HepG2 (cell line): ENCODE data around the gene GGA3. TPM values are rescaled to one million over a fixed set of nuclear protein-coding genes. Genes with fewer than 3 reads are reported as not detected.

Source experiments
- ARNT2 ChIP-seq: sonication (generic); formaldehyde crosslinking; IDR thresholded peaks from 2 replicates; pipeline ENCODE4 v1.8.0; 2022; ENCODE audit warnings: mild to moderate bottlenecking, low read depth, missing genetic modification reagents, moderate library complexity
- EED ChIP-seq: sonication (generic); formaldehyde crosslinking; IDR thresholded peaks from 2 replicates; pipeline ENCODE4 v1.5.0; 2020; ENCODE audit warnings: mild to moderate bottlenecking, missing genetic modification reagents
- ESRRA ChIP-seq: sonication (generic); formaldehyde crosslinking; IDR thresholded peaks from 2 replicates; pipeline ENCODE4 v1.5.1; 2020; ENCODE audit warnings: mild to moderate bottlenecking, low read depth, missing genetic modification reagents
- FOXP4 ChIP-seq: sonication (generic); formaldehyde crosslinking; IDR thresholded peaks from 2 replicates; pipeline ENCODE4 v1.4.0; 2020; ENCODE audit warnings: missing genetic modification reagents
- HNF4A ChIP-seq: sonication (generic); formaldehyde crosslinking; IDR thresholded peaks from 2 replicates; pipeline ENCODE4 v1.4.0; 2020; ENCODE audit warnings: missing genetic modification reagents
- MATR3 ChIP-seq: sonication (generic); formaldehyde crosslinking; IDR thresholded peaks from 2 replicates; pipeline ENCODE4 v1.4.0; 2020; ENCODE audit warnings: missing genetic modification reagents
- MTF1 ChIP-seq: sonication (generic); formaldehyde crosslinking; IDR thresholded peaks from 2 replicates; pipeline ENCODE4 v1.5.0; 2020; ENCODE audit warnings: missing genetic modification reagents
- NCOR1 ChIP-seq: fragments of 200-600 bp; sonication (generic); IDR thresholded peaks from 2 replicates; pipeline ENCODE4 v1.7.0; 2017; ENCODE audit warnings: antibody characterized with exemption, low read length, borderline replicate concordance
- RFX5 ChIP-seq: IDR thresholded peaks from 2 replicates; pipeline ENCODE4 v1.6.1; 2011; ENCODE audit warnings: low read depth, low read length, improper control_type of control experiment
- ZMYM4 ChIP-seq: sonication (generic); formaldehyde crosslinking; IDR thresholded peaks from 2 replicates; pipeline ENCODE4 v1.8.1; 2023; ENCODE audit warnings: mild to moderate bottlenecking, missing genetic modification reagents
- ZNF121 ChIP-seq: sonication (generic); formaldehyde crosslinking; IDR thresholded peaks from 2 replicates; pipeline ENCODE4 v1.5.0; 2020; ENCODE audit warnings: mild to moderate bottlenecking, missing genetic modification reagents
- ZNF703 ChIP-seq: sonication (generic); formaldehyde crosslinking; IDR thresholded peaks from 2 replicates; pipeline ENCODE4 v1.5.1; 2020; ENCODE audit warnings: missing genetic modification reagents, mild to moderate bottlenecking, moderate library complexity, borderline replicate concordance
- ZNF83 ChIP-seq: sonication (generic); formaldehyde crosslinking; IDR thresholded peaks from 2 replicates; pipeline ENCODE4 v1.4.0; 2020; ENCODE audit warnings: missing genetic modification reagents, mild to moderate bottlenecking, borderline replicate concordance
- polyA plus RNA-seq, 8 experiments: library from polyadenylated mRNA; depleted of rRNA in 3 of 8; stranded (reverse) in 7 of 8; unstranded in 1 of 8; fragments of >200 nt; fragmentation: Illumina TruSeq in 4 of 8; extraction: Trizol in 4 of 8; gene quantifications; 2 replicates each; pipeline versions ENCODE4 v1.2.1 to v1.2.3, GENCODE V29; 2011 to 2016; ENCODE audit warnings: low read depth in 4 of 8, missing spikeins in 1 of 8, mixed read lengths in 1 of 8; ENCODE audit not compliant: insufficient read depth in 1 of 8
- total RNA-seq, 5 experiments: library from RNA; depleted of rRNA; stranded (reverse); fragments of >200 nt; fragmentation: Illumina TruSeq; extraction: Trizol; gene quantifications; 2 replicates each; pipeline ENCODE4 v1.2.3, GENCODE V29; 2016; ENCODE audit warnings: low read depth in 1 of 5
- TF ChIP-seq, protein P1 (sequence below): sonication (generic); formaldehyde crosslinking; IDR thresholded peaks from 2 replicates; pipeline ENCODE4 v1.4.0; 2020; ENCODE audit warnings: mild to moderate bottlenecking, missing genetic modification reagents
- TF ChIP-seq, protein P2 (sequence below): sonication (generic); formaldehyde crosslinking; IDR thresholded peaks from 2 replicates; pipeline ENCODE4 v1.5.0; 2020; ENCODE audit warnings: missing genetic modification reagents, mild to moderate bottlenecking, borderline replicate concordance

The GGA3 gene
- total and polyA plus RNA-seq, 2 of the 13 experiments (the other 11 are each of a cell fraction or from before 2014, with no cell fraction given): 28.4 to 43.7 TPM

GRCh38 chr17:75267411-75268232, 6.2 kb upstream of the GGA3 start (continued):
- TF ChIP-seq, protein P1, sequence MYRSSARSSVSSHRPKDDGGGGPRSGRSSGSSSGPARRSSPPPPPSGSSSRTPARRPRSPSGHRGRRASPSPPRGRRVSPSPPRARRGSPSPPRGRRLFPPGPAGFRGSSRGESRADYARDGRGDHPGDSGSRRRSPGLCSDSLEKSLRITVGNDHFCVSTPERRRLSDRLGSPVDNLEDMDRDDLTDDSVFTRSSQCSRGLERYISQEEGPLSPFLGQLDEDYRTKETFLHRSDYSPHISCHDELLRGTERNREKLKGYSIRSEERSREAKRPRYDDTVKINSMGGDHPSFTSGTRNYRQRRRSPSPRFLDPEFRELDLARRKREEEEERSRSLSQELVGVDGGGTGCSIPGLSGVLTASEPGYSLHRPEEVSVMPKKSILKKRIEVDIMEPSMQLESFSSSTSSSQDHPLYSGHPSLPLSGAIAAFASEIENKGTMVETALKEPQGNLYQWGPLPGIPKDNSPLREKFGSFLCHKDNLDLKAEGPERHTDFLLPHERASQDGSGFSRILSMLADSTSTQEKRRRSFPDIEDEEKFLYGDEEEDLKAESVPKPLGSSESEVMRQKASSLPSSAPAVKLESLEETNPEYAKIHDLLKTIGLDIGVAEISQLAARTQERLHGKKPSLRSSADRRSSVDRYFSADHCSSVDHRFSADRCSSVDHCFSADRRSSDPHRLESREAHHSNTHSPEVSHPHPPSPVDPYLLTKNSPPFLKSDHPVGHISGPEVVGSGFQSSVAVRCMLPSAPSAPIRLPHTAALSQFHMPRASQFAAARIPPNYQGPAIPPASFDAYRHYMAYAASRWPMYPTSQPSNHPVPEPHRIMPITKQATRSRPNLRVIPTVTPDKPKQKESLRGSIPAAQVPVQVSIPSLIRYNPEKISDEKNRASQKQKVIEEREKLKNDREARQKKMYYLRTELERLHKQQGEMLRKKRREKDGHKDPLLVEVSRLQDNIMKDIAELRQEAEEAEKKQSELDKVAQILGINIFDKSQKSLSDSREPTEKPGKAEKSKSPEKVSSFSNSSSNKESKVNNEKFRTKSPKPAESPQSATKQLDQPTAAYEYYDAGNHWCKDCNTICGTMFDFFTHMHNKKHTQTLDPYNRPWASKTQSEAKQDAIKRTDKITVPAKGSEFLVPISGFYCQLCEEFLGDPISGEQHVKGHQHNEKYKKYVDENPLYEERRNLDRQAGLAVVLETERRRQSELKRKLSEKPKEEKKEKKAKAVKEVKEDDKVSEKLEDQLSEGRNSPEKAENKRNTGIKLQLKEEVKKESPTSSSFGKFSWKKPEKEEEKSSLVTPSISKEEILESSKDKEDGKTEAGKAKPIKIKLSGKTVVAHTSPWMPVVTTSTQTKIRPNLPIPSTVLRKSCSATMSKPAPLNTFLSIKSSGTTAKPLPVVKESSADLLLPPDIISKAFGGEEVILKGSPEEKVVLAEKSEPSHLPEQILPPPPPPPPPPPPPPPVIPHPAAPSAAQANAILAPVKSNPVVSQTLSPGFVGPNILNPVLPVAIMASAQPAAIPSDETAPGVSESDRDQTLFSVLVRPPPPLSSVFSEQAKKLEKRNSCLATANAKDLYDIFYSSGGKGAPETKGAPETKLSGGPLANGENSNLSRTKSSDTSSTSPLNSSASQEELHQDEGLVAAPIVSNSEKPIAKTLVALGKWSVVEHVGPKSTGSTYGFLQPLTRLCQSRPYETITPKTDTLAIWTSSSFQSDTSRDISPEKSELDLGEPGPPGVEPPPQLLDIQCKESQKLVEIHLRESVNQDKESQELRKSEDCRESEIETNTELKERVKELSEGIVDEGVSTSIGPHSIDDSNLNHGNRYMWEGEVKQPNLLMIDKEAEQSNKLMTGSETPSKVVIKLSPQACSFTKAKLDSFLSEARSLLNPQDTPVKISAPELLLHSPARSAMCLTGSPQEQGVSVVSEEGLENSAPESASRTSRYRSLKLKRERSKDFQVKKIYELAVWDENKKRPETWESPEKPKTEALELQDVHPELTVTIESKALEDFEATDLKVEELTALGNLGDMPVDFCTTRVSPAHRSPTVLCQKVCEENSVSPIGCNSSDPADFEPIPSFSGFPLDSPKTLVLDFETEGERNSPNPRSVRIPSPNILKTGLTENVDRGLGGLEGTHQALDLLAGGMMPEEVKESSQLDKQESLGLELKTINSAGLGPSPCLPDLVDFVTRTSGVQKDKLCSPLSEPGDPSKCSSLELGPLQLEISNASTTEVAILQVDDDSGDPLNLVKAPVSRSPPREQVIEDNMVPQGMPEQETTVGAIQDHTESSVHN (CRISPR knock-in tag): no peak
- TF ChIP-seq RFX5: no peak
- TF ChIP-seq, protein P2, sequence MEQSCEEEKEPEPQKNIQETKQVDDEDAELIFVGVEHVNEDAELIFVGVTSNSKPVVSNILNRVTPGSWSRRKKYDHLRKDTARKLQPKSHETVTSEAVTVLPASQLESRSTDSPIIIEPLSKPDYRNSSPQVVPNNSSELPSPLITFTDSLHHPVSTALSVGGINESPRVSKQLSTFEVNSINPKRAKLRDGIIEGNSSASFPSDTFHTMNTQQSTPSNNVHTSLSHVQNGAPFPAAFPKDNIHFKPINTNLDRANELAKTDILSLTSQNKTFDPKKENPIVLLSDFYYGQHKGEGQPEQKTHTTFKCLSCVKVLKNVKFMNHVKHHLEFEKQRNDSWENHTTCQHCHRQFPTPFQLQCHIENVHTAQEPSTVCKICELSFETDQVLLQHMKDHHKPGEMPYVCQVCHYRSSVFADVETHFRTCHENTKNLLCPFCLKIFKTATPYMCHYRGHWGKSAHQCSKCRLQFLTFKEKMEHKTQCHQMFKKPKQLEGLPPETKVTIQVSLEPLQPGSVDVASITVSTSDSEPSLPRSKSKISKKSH: peak; percentile 82; the same call in 1 of the 2 replicates
- TF ChIP-seq ZNF83 (CRISPR knock-in tag): 0 out of 2 replicates have a peak, but pooled peaks have one; percentile 18
- TF ChIP-seq MATR3 (CRISPR knock-in tag): no peak
- no peak; the same call in 1 of the 2 replicates for TF ChIP-seq FOXP4
- no peak for TF ChIP-seq ZNF703 (CRISPR knock-in tag)
- peak; percentile 90 for TF ChIP-seq ZMYM4
- TF ChIP-seq NCOR1: no peak
- peak; percentile 61; the same call in 1 of the 2 replicates for TF ChIP-seq ESRRA (CRISPR knock-in tag)
- TF ChIP-seq ARNT2 (CRISPR knock-in tag): no peak
- 0 out of 2 replicates have a peak, but pooled peaks have one; percentile 23 for TF ChIP-seq HNF4A
- no peak for TF ChIP-seq EED (CRISPR knock-in tag)
- no peak for TF ChIP-seq MTF1 (CRISPR knock-in tag)
- TF ChIP-seq ZNF121 (CRISPR knock-in tag): peak; percentile 17; the same call in 1 of the 2 replicates
